ENCODE results near the gene CALCOCO1. TPM values are rescaled to one million over a fixed set of nuclear protein-coding genes. Genes with fewer than 3 reads are reported as not detected.
A peak's percentile ranks its signal among the peaks of the same experiment; 100 is the strongest.
"Not testable (repeated sequence)": the region's sequence is repeated elsewhere in the genome, so short reads cannot be mapped to it uniquely, and the experiment has no call there.

Gene CALCOCO1
- total and polyA plus RNA-seq, 2 experiments from 2014 or later: 155 to 243 TPM

- TF ChIP-seq EZH2 (IDR thresholded peaks at IDR 0.05; ENCODE audit: insufficient read depth, poor library complexity, severe bottlenecking) (no peak), EZH2phosphoT487 (IDR thresholded peaks at IDR 0.05; ENCODE audit: insufficient read depth, low read depth) (peak; percentile 57; the same call in 1 of the 2 replicates)
- Histone ChIP-seq H3F3A (ENCODE audit: insufficient read depth) (peaks cover 24% of the 10 kb centered on the region), H3K27me3 (replicated peaks; ENCODE audit: insufficient read depth) (peaks cover 14% of the 10 kb centered on the region; the same call in 1 of the 2 replicates), H3K9me2 (ENCODE audit: insufficient read depth) (no peaks in the 10 kb centered on the region), H3K4me1 (ENCODE audit: insufficient read depth) (peaks cover 28% of the 10 kb centered on the region), H3K27ac (peak overlapping the region; percentile 49), H3K4me3 (0 out of 2 replicates have a peak overlapping the region, but pooled peaks have one; percentile 10), H3K4me2 (ENCODE audit: unreplicated experiment) (peak overlapping the region; percentile 66), H3K79me2 (ENCODE audit: insufficient read depth) (no peaks in the 10 kb centered on the region), H2AFZ (no peak overlapping the region), H3K36me3 (ENCODE audit: low read depth) (no peaks in the 10 kb centered on the region), H3K9ac (no peak overlapping the region), H4K20me1 (ENCODE audit: insufficient read depth) (no peaks in the 10 kb centered on the region), H3K9me3 (ENCODE audit: low read depth) (no peaks in the 10 kb centered on the region)
- peak; percentile 91 for DNase-seq
- in situ Hi-C loops (cut with MboI): no loop called here
Measured at GRCh38 chr12:53770281-53770680, 43.0 kb upstream of the CALCOCO1 start.

- in situ Hi-C loops (cut with MboI): no loop called here
- Histone ChIP-seq H3K4me2 (ENCODE audit: unreplicated experiment) (peak overlapping the region; percentile 66), H3K9me3 (ENCODE audit: low read depth) (no peaks in the 10 kb centered on the region)
Measured at GRCh38 chr12:53768976-53769375, 41.7 kb upstream of the CALCOCO1 start.

GRCh38 chr12:53766881-53767280 is 39.6 kb upstream of the CALCOCO1 start:
- no peaks in the 10 kb centered on the region for H3K9me2 ChIP-seq (ENCODE audit: insufficient read depth)
- H3K27ac ChIP-seq: no peak overlapping the region
- no peak overlapping the region for H3K9ac ChIP-seq
- H2AFZ ChIP-seq: no peak overlapping the region
- in situ Hi-C loops (cut with MboI): no loop called here
- peaks cover 24% of the 10 kb centered on the region for H3F3A ChIP-seq (ENCODE audit: insufficient read depth)
- H3K9me3 ChIP-seq (ENCODE audit: low read depth): no peaks in the 10 kb centered on the region
- H3K4me2 ChIP-seq (ENCODE audit: unreplicated experiment): no peak overlapping the region
- no peaks in the 10 kb centered on the region for H3K79me2 ChIP-seq (ENCODE audit: insufficient read depth)
- peak; percentile 35 for DNase-seq
- H3K4me3 ChIP-seq: no peak overlapping the region
- TF ChIP-seq EZH2phosphoT487 (IDR thresholded peaks at IDR 0.05; ENCODE audit: insufficient read depth, low read depth): no peak
- TF ChIP-seq EZH2 (IDR thresholded peaks at IDR 0.05; ENCODE audit: insufficient read depth, poor library complexity, severe bottlenecking): no peak
- H4K20me1 ChIP-seq (ENCODE audit: insufficient read depth): no peaks in the 10 kb centered on the region
- H3K4me1 ChIP-seq (ENCODE audit: insufficient read depth): peaks cover 26% of the 10 kb centered on the region
- WGBS, 2 experiments (ENCODE audit: low coverage in 1 of 2, low lambda C conversion rate in 2 of 2, missing lambda C conversion rate in 2 of 2): 63 to 79% methylated on average over 3 of the region's 3 CpGs
- H3K27me3 ChIP-seq (replicated peaks; ENCODE audit: insufficient read depth): peaks cover 43% of the 10 kb centered on the region
- H3K36me3 ChIP-seq (ENCODE audit: low read depth): no peaks in the 10 kb centered on the region

More at GRCh38 chr12:53768976-53769375, 41.7 kb upstream of the CALCOCO1 start:
- no peak overlapping the region for H2AFZ ChIP-seq
- peaks cover 24% of the 10 kb centered on the region for H3F3A ChIP-seq (ENCODE audit: insufficient read depth)
- no peaks in the 10 kb centered on the region for H3K9me2 ChIP-seq (ENCODE audit: insufficient read depth)
- H3K36me3 ChIP-seq (ENCODE audit: low read depth): no peaks in the 10 kb centered on the region
- peaks cover 26% of the 10 kb centered on the region for H3K4me1 ChIP-seq (ENCODE audit: insufficient read depth)
- no peak overlapping the region for H3K27ac ChIP-seq
- no peak for DNase-seq
- peaks cover 25% of the 10 kb centered on the region; the same call in 1 of the 2 replicates for H3K27me3 ChIP-seq (replicated peaks; ENCODE audit: insufficient read depth)
- H3K79me2 ChIP-seq (ENCODE audit: insufficient read depth): no peaks in the 10 kb centered on the region
- H3K4me3 ChIP-seq: no peak overlapping the region
- H4K20me1 ChIP-seq (ENCODE audit: insufficient read depth): no peaks in the 10 kb centered on the region
- no peak overlapping the region for H3K9ac ChIP-seq
- 88 to 93% methylated on average over 5 of the region's 5 CpGs for WGBS, 2 experiments (ENCODE audit: low coverage in 1 of 2, low lambda C conversion rate in 2 of 2, missing lambda C conversion rate in 2 of 2)
- TF ChIP-seq EZH2phosphoT487 (IDR thresholded peaks at IDR 0.05; ENCODE audit: insufficient read depth, low read depth) (no peak), EZH2 (IDR thresholded peaks at IDR 0.05; ENCODE audit: insufficient read depth, poor library complexity, severe bottlenecking) (no peak)

GRCh38 chr12:53765891-53766290 is 38.6 kb upstream of the CALCOCO1 start:
- H3K9me2 ChIP-seq (ENCODE audit: insufficient read depth): no peaks in the 10 kb centered on the region
- H3K9me3 ChIP-seq (ENCODE audit: low read depth): no peaks in the 10 kb centered on the region
- H3K79me2 ChIP-seq (ENCODE audit: insufficient read depth): no peaks in the 10 kb centered on the region
- no peak overlapping the region for H3K4me2 ChIP-seq (ENCODE audit: unreplicated experiment)
- H4K20me1 ChIP-seq (ENCODE audit: insufficient read depth): no peaks in the 10 kb centered on the region
- in situ Hi-C loops (cut with MboI): no loop called here
- no peak overlapping the region for H3K27ac ChIP-seq
- no peaks in the 10 kb centered on the region for H3K36me3 ChIP-seq (ENCODE audit: low read depth)
- H3K27me3 ChIP-seq (replicated peaks; ENCODE audit: insufficient read depth): peaks cover 52% of the 10 kb centered on the region
- no peak overlapping the region for H2AFZ ChIP-seq
- H3K4me1 ChIP-seq (ENCODE audit: insufficient read depth): peaks cover 22% of the 10 kb centered on the region
- H3K9ac ChIP-seq: no peak overlapping the region
- 88% methylated on average over 2 of the region's 2 CpGs for WGBS, 2 experiments (ENCODE audit: low coverage in 1 of 2, low lambda C conversion rate in 2 of 2, missing lambda C conversion rate in 2 of 2)
- TF ChIP-seq EZH2 (IDR thresholded peaks at IDR 0.05; ENCODE audit: insufficient read depth, poor library complexity, severe bottlenecking) (no peak), EZH2phosphoT487 (IDR thresholded peaks at IDR 0.05; ENCODE audit: insufficient read depth, low read depth) (no peak)
- H3K4me3 ChIP-seq: no peak overlapping the region
- peaks cover 24% of the 10 kb centered on the region for H3F3A ChIP-seq (ENCODE audit: insufficient read depth)
- DNase-seq: no peak

GRCh38 chr12:53764615-53765014 is 37.4 kb upstream of the CALCOCO1 start:
- no peaks in the 10 kb centered on the region for H3K79me2 ChIP-seq (ENCODE audit: insufficient read depth)
- peaks cover 11% of the 10 kb centered on the region for H3K4me1 ChIP-seq (ENCODE audit: insufficient read depth)
- H3K4me2 ChIP-seq (ENCODE audit: unreplicated experiment): no peak overlapping the region
- H3K27me3 ChIP-seq (replicated peaks; ENCODE audit: insufficient read depth): peaks cover 63% of the 10 kb centered on the region
- H3F3A ChIP-seq (ENCODE audit: insufficient read depth): peaks cover 11% of the 10 kb centered on the region
- no peak overlapping the region for H2AFZ ChIP-seq
- H3K9me2 ChIP-seq (ENCODE audit: insufficient read depth): no peaks in the 10 kb centered on the region
- H3K4me3 ChIP-seq: no peak overlapping the region
- no peak overlapping the region for H3K9ac ChIP-seq
- DNase-seq: no peak
- in situ Hi-C loops (cut with MboI): no loop called here
- 83 to 85% methylated on average over 4 of the region's 4 CpGs for WGBS, 2 experiments (ENCODE audit: low coverage in 1 of 2, low lambda C conversion rate in 2 of 2, missing lambda C conversion rate in 2 of 2)
- H3K9me3 ChIP-seq (ENCODE audit: low read depth): no peaks in the 10 kb centered on the region
- no peaks in the 10 kb centered on the region for H3K36me3 ChIP-seq (ENCODE audit: low read depth)
- TF ChIP-seq EZH2phosphoT487 (IDR thresholded peaks at IDR 0.05; ENCODE audit: insufficient read depth, low read depth) (no peak), EZH2 (IDR thresholded peaks at IDR 0.05; ENCODE audit: insufficient read depth, poor library complexity, severe bottlenecking) (no peak)
- H3K27ac ChIP-seq: no peak overlapping the region
- no peaks in the 10 kb centered on the region for H4K20me1 ChIP-seq (ENCODE audit: insufficient read depth)

GRCh38 chr12:53762793-53763192 is 35.5 kb upstream of the CALCOCO1 start:
- DNase-seq; in situ Hi-C loops (cut with MboI); H3K4me1 ChIP-seq (ENCODE audit: insufficient read depth); H3K9me3 ChIP-seq (ENCODE audit: low read depth); H3K36me3 ChIP-seq (ENCODE audit: low read depth); H3K9me2 ChIP-seq (ENCODE audit: insufficient read depth); H4K20me1 ChIP-seq (ENCODE audit: insufficient read depth); H3K27ac ChIP-seq; H3K4me2 ChIP-seq (ENCODE audit: unreplicated experiment); H3K9ac ChIP-seq; H3K79me2 ChIP-seq (ENCODE audit: insufficient read depth); H3K4me3 ChIP-seq; H2AFZ ChIP-seq; H3F3A ChIP-seq (ENCODE audit: insufficient read depth): not testable (repeated sequence)
- peaks cover 82% of the 10 kb centered on the region for H3K27me3 ChIP-seq (replicated peaks; ENCODE audit: insufficient read depth)
- WGBS, 2 experiments (ENCODE audit: low coverage in 1 of 2, low lambda C conversion rate in 2 of 2, missing lambda C conversion rate in 2 of 2): 60 to 65% methylated on average over 3 of the region's 3 CpGs
